ENCODE measurements around the gene MIA. TPM values are rescaled to one million over a fixed set of nuclear protein-coding genes. Genes with fewer than 3 reads are reported as not detected.

Gene MIA
- total and polyA plus RNA-seq, 2 donors (not counting 1 experiment from before 2014, with no cell fraction given) = 0.37 to 5.7 TPM

DNA sequence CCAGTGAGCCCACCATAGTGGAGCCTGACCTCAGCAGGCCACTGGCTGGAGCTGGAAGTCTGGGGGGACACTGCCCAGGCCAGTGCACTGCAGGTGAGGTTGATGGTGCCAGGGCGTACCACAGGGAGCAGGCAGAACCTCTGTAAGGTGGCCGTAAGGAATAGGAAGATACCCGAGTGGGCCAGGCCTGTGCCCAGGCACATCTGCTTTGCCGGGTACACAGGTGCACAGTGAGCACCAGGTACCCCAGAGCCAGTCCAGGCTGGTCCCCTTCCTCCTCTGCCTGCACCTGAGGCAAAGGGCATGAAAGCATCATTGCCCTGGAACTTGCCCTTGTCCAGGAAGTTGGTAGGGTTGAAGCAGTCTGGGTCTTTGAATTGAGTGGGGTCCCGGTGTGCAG is 33.2 kb downstream of the MIA start:
- H4K20me1 ChIP-seq (ENCODE audit: control insufficient read depth, insufficient read depth, low read length, poor library complexity, severe bottlenecking) = peaks cover 63% of the 10 kb centered on the region
- no peak overlapping the region for H3K27ac ChIP-seq (ENCODE audit: low read length in 2 of 2)
- intact Hi-C loops (cut with micrococcal nuclease) = no loop called here
- DNase-seq = no peak
- no peak overlapping the region for H2AFZ ChIP-seq (ENCODE audit: insufficient read depth, low read depth, low read length, poor library complexity, severe bottlenecking)
- peaks cover 60% of the 10 kb centered on the region for H3K79me2 ChIP-seq (ENCODE audit: control insufficient read depth, insufficient read depth, low read length)
- WGBS (ENCODE audit: insufficient coverage) = 95% methylated on average over 5 of the region's 5 CpGs
- no peak for ATAC-seq (ENCODE audit: low read depth)
- ChIA-PET POLR2A (interaction anchor here (1.3 kb wide), 1 partner anchor 14 kb away, joined by 3 read pairs; no protein-coding TSS in a partner anchor), CTCF (interaction anchor here (1.3 to 3.7 kb wide), 5 partner anchors 10 to 58 kb away, joined by 3 to 25 read pairs (median 4); partner anchors contain the start of genes ACTMAP, EGLN2, RAB4B and SNRPA)
- Mint-ChIP-seq H3K27ac (no peak overlapping the region), H3K9me3 (ENCODE audit: insufficient read depth) (no peaks in the 10 kb centered on the region), H3K27me3 (no peaks in the 10 kb centered on the region), H3K4me1 (peaks cover 77% of the 10 kb centered on the region), H3K4me3 (no peak overlapping the region)
- no peak overlapping the region for H3K4me2 ChIP-seq (replicated peaks; ENCODE audit: low read depth, low read length, poor library complexity, severe bottlenecking)
- no peaks in the 10 kb centered on the region for H3K27me3 ChIP-seq (replicated peaks in 1 of 4; ENCODE audit: control extremely low read depth in 1 of 4, control insufficient read depth in 3 of 4, insufficient read depth in 4 of 4, low read length in 3 of 4)
- peaks cover 0 to 59% of the 10 kb centered on the region in 2 experiments for H3K36me3 ChIP-seq (replicated peaks in 1 of 2; ENCODE audit: control extremely low read depth in 1 of 2, control insufficient read depth in 1 of 2, extremely low read depth in 1 of 2, insufficient read depth in 2 of 2, low read length in 1 of 2)
- peaks cover 49 to 67% of the 10 kb centered on the region in 2 donors for H3K4me1 ChIP-seq (ENCODE audit: control insufficient read depth in 2 of 2, insufficient read depth in 2 of 2, low read length in 2 of 2)
- no peak overlapping the region for H3K9ac ChIP-seq (ENCODE audit: low read length)
- TF ChIP-seq EZH2 (IDR thresholded peaks at IDR 0.05; ENCODE audit: borderline replicate concordance, insufficient read depth, low read depth, low read length, poor library complexity, severe bottlenecking) = no peak
- TF ChIP-seq, protein P1, sequence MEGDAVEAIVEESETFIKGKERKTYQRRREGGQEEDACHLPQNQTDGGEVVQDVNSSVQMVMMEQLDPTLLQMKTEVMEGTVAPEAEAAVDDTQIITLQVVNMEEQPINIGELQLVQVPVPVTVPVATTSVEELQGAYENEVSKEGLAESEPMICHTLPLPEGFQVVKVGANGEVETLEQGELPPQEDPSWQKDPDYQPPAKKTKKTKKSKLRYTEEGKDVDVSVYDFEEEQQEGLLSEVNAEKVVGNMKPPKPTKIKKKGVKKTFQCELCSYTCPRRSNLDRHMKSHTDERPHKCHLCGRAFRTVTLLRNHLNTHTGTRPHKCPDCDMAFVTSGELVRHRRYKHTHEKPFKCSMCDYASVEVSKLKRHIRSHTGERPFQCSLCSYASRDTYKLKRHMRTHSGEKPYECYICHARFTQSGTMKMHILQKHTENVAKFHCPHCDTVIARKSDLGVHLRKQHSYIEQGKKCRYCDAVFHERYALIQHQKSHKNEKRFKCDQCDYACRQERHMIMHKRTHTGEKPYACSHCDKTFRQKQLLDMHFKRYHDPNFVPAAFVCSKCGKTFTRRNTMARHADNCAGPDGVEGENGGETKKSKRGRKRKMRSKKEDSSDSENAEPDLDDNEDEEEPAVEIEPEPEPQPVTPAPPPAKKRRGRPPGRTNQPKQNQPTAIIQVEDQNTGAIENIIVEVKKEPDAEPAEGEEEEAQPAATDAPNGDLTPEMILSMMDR (IDR thresholded peaks at IDR 0.05) = no peak
- no peaks in the 10 kb centered on the region for H3K9me3 ChIP-seq (ENCODE audit: control extremely low read depth in 1 of 3, control insufficient read depth in 2 of 3, insufficient read depth in 1 of 3, low read length in 2 of 3)
- no peak overlapping the region for H3K4me3 ChIP-seq (ENCODE audit: control extremely low read depth in 1 of 5, extremely low read depth in 1 of 5, insufficient read depth in 1 of 5, low read depth in 2 of 5, low read length in 4 of 5)

DNA sequence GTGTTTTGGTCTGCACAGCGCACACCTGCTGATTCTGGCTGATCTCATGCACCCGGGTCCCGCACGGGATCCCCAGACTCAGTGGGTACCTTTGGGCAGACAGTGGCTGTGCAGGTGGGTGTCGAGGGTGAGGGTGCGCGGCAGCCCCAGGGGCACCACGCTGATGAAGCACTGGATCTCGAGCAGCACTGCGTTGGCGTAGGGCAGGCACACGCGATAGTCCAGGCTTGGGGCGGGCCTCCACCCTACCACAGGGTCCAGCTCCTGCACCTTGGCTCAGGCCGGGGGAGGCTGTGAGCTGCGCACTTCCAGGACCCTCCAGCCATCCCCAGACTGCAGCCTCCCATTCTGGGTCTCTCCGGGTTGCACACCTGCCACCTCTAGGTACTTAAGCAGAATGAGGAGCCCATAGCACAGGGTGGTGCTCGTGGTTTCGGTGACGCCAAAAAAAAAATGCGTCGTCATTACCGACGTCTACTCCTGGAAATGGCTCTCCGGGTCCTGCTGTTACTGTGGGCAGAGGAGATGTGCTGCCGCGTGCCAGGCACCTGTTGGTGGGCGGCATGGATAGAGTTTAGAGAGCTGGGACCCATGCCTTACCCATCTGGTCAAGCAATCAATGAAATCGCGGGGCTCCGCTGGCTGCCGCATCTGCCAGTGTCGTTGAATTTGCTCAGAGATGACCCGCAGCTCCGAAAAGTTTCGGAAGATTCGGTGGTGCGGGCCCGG is 34.2 kb downstream of the MIA start:
- peak; percentile 24 for DNase-seq
- H3K9me3 Mint-ChIP-seq (ENCODE audit: insufficient read depth) = no peaks in the 10 kb centered on the region
- Histone ChIP-seq H3K4me3 (ENCODE audit: control extremely low read depth in 1 of 5, extremely low read depth in 1 of 5, insufficient read depth in 1 of 5, low read depth in 2 of 5, low read length in 4 of 5) (no peak overlapping the region), H4K20me1 (ENCODE audit: control insufficient read depth, insufficient read depth, low read length, poor library complexity, severe bottlenecking) (peaks cover 55% of the 10 kb centered on the region), H3K9me3 (ENCODE audit: control extremely low read depth in 1 of 3, control insufficient read depth in 2 of 3, insufficient read depth in 1 of 3, low read length in 2 of 3) (no peaks in the 10 kb centered on the region), H3K27ac (ENCODE audit: low read length in 2 of 2) (no peak overlapping the region), H3K4me1 (ENCODE audit: control insufficient read depth in 2 of 2, insufficient read depth in 2 of 2, low read length in 2 of 2) (peaks cover 39 to 57% of the 10 kb centered on the region in 2 donors), H3K36me3 (replicated peaks in 1 of 2; ENCODE audit: control extremely low read depth in 1 of 2, control insufficient read depth in 1 of 2, extremely low read depth in 1 of 2, insufficient read depth in 2 of 2, low read length in 1 of 2) (peaks cover 0 to 53% of the 10 kb centered on the region in 2 experiments), H3K4me2 (replicated peaks; ENCODE audit: low read depth, low read length, poor library complexity, severe bottlenecking) (no peak overlapping the region), H3K27me3 (replicated peaks in 1 of 4; ENCODE audit: control extremely low read depth in 1 of 4, control insufficient read depth in 3 of 4, insufficient read depth in 4 of 4, low read length in 3 of 4) (no peaks in the 10 kb centered on the region), H3K79me2 (ENCODE audit: control insufficient read depth, insufficient read depth, low read length) (peaks cover 50% of the 10 kb centered on the region), H2AFZ (ENCODE audit: insufficient read depth, low read depth, low read length, poor library complexity, severe bottlenecking) (no peak overlapping the region), H3K9ac (ENCODE audit: low read length) (no peak overlapping the region)
- H3K27ac Mint-ChIP-seq = no peak overlapping the region
- peaks cover 67% of the 10 kb centered on the region for H3K4me1 Mint-ChIP-seq
- ATAC-seq (ENCODE audit: low read depth) = no peak
- intact Hi-C loops (cut with micrococcal nuclease) = no loop called here
- ChIA-PET POLR2A (interaction anchor here (0.6 to 0.7 kb wide), 3 partner anchors 93 to 461 kb away, joined by 3 read pairs; partner anchors contain the start of gene C19orf47), CTCF (interaction anchor here (0.7 kb wide), 1 partner anchor 35 kb away, joined by 3 read pairs; no protein-coding TSS in a partner anchor)
- H3K27me3 Mint-ChIP-seq = no peaks in the 10 kb centered on the region
- no peak for TF ChIP-seq EZH2 (IDR thresholded peaks at IDR 0.05; ENCODE audit: borderline replicate concordance, insufficient read depth, low read depth, low read length, poor library complexity, severe bottlenecking)
- TF ChIP-seq, protein P1 (IDR thresholded peaks at IDR 0.05) = no peak
- H3K4me3 Mint-ChIP-seq = peak overlapping the region; percentile 97
- 97% methylated on average over 39 of the region's 39 CpGs for WGBS (ENCODE audit: insufficient coverage)
